Measurements from ENCODE around the gene DHRS7B.

DNA sequence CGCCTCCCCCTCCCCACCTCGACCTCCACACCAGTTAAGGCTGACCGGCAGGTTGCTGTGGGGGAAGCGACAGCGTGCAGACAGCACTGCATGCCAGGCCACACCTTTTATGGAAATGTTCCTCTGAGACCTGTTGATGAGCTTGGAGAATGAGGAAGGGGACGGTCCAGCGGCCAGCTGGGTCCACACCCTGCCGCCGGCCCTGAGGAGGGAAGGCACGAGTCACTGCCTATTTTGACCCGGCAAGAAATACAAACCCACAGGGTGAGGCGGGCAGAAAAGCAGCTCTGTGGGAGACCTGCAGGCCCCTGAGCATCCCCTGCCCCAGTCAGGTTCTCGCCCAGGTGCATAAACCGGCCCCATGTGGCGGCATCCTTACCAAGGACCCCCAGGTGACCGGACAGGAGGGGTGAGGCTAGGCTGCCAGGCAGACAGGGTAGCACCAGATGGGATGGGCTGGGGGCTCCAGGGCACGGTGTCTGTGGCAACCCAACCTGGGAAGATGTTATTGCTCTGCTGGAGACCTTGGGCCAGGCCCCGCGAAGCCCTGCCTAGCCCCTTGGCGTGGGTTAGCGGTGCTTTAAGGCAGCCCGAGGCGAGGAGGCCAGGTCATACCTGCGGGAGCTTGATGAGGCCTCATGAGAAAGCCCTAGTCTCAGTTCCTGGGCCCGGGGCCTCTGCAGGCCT, 113.7 kb downstream of the DHRS7B start:
- TF ChIP-seq, protein P1, sequence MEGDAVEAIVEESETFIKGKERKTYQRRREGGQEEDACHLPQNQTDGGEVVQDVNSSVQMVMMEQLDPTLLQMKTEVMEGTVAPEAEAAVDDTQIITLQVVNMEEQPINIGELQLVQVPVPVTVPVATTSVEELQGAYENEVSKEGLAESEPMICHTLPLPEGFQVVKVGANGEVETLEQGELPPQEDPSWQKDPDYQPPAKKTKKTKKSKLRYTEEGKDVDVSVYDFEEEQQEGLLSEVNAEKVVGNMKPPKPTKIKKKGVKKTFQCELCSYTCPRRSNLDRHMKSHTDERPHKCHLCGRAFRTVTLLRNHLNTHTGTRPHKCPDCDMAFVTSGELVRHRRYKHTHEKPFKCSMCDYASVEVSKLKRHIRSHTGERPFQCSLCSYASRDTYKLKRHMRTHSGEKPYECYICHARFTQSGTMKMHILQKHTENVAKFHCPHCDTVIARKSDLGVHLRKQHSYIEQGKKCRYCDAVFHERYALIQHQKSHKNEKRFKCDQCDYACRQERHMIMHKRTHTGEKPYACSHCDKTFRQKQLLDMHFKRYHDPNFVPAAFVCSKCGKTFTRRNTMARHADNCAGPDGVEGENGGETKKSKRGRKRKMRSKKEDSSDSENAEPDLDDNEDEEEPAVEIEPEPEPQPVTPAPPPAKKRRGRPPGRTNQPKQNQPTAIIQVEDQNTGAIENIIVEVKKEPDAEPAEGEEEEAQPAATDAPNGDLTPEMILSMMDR (IDR thresholded peaks at IDR 0.05; ENCODE audit: low read depth, low read length): no peak
- TF ChIP-seq EZH2phosphoT487 (IDR thresholded peaks at IDR 0.05; ENCODE audit: low read depth): no peak
